GM19240 (cell line): Measurements from ENCODE around the gene TRPV5.

Source experiments
- DNase-seq: peaks from one replicate; pipeline ENCODE4 v3.0.0; 2011; ENCODE audit warnings: low spot score; ENCODE audit not compliant: insufficient read length

The TRPV5 gene

GRCh38 chr7:142872106-142872675 lies 61.4 kb downstream of the TRPV5 start:
- DNase-seq, result no peak

GRCh38 chr7:142871260-142872105 lies 62.1 kb downstream of the TRPV5 start:
- no peak for DNase-seq

- DNase-seq, result no peak
Observed at GRCh38 chr7:142870566-142871259, 62.8 kb downstream of the TRPV5 start.

GRCh38 chr7:142870147-142870559 lies 63.4 kb downstream of the TRPV5 start:
- DNase-seq, result no peak

DNA sequence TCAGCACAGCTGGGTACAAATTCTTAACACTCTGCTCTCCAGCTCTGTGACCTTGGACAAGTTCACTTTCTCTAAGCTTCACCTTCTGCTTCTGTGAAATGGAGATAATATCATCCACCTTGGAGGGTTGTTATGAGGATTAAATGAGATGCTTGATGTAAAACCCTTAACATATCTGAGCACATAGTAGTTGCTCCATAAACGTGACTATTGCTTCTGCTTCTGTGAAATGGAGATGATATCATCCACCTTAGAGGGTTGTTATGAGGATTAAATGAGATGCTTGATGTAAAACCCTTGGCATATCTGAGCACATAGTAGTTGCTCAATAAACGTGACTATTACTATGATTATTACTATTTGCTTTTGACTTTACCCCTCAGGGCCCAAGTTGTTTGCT lies 64.1 kb downstream of the TRPV5 start:
- no peak for DNase-seq

DNA sequence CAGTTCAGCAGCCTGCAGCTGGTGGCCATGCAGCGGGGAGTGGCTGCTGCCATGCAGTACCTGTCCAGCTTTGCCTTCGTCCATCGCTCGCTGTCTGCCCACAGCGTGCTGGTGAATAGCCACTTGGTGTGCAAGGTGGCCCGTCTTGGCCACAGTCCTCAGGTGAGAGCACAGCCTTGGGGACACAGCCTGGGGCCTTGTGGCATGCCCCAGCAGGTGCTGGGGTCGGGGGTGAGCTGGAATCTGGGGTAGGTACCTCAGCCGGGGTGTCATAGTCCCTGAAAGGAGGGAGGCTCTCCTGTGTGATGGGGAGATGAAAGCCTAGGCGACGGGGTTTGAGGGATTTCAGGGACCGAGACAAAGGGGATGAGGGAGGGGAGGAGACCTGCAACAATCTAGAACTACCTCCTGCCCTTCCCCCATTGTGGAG lies 64.5 kb downstream of the TRPV5 start:
- DNase-seq, result no peak

- DNase-seq, result no peak
Observed at GRCh38 chr7:142868188-142868985, 65.2 kb downstream of the TRPV5 start.

DNA sequence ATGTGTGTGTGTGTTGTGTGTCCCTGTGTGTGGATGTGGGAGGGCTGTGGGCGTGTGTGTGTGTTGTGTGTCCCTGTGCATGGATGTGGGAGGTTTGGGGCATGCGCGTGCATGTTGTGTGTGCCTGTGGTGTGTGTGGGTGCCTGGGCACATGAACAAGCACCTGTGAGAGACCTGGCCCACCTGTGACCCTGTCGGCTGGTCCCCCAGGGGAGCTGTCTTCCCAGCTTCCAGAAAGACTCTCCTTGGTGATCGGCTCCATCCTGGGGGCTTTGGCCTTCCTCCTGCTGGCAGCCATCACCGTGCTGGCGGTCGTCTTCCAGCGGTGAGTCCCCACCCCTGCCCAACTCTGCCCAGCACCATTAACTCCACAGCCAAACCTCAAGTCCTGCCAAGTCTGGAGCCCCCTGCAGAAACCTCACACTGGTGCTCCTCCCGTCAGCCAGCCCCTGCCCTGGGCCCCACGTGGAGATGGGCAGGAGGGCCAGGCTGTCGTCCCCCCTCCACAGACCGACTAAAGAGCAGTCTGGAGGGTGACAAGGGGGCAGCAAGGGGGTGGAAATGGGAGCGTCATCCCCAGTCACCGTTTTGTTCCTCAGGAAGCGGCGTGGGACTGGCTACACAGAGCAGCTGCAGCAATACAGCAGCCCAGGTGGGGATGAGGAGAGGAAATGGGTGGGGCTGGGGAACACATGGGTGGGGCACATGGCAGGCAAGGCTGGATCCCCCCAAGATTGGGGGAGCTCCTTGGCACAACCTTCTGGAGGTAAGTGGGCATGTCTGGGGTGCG lies 66.0 kb downstream of the TRPV5 start:
- DNase-seq, result no peak

- no peak for DNase-seq
Observed at GRCh38 chr7:142867097-142867378, 66.5 kb downstream of the TRPV5 start.

DNA sequence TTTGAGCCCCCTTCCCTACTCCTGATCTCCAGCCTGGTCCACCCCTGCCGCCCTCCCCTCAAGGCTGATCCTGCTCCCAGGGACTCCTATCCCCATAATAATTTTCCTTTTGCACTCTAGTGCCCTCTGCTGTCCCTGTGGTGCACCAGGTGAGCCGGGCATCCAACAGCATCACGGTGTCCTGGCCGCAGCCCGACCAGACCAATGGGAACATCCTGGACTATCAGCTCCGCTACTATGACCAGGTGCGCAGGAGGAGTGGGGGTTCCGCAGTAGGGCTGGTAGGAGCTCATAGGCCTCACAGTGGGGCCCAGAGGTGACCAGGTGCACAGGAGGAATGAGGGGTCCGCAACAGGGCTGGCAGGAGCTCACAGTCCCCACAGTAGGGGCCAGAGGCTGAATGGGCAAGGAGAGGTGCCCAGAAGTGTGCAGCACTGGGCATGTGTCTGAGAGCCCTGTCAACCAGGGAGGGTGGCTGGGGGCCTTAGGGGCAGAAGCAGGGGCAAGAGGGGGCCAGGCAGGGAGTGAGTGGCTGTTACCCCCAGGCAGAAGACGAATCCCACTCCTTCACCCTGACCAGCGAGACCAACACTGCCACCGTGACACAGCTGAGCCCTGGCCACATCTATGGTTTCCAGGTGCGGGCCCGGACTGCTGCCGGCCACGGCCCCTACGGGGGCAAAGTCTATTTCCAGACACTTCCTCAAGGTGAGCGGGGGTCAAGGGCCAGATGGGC lies 67.0 kb downstream of the TRPV5 start:
- no peak for DNase-seq

- DNase-seq, result no peak
Observed at GRCh38 chr7:142865766-142866165, 67.8 kb downstream of the TRPV5 start.

DNA sequence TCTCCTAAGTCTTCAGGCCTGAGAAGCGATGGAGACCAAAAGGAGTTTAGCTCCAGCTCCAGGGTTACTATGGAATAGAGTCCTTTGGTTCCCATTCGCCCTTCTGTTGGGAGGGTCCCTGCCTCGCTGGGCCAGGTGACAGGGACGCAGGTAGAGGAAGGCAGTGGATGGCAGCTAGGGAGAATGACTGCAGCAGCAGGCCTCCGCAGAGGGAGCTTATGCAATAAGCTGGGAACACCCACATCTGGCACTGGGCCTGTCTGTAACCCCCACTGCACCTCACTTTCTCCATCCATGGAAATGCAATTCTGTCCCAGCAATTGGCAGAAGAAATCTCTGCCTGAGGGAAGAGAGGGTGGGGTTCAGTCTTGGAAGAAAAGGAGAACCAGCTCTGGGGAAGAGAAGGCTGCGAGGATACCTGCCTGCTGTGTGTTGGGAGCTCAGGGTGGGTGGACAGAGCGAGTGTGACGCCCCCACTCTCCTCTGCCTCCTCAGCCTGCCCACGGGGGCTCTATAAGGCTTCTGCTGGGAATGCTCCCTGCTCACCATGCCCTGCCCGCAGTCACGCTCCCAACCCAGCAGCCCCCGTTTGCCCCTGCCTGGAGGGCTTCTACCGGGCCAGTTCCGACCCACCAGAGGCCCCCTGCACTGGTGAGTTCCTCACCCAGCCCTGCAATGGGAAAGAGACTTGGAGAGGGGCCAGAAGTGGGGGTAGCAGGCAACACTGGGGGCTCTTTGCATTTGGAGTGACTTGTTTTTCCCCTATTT lies 68.4 kb downstream of the TRPV5 start:
- no peak for DNase-seq

- no peak for DNase-seq
Observed at GRCh38 chr7:142863891-142864685, 69.5 kb downstream of the TRPV5 start.

- DNase-seq, result no peak
Observed at GRCh38 chr7:142862786-142863400, 70.7 kb downstream of the TRPV5 start.

DNA sequence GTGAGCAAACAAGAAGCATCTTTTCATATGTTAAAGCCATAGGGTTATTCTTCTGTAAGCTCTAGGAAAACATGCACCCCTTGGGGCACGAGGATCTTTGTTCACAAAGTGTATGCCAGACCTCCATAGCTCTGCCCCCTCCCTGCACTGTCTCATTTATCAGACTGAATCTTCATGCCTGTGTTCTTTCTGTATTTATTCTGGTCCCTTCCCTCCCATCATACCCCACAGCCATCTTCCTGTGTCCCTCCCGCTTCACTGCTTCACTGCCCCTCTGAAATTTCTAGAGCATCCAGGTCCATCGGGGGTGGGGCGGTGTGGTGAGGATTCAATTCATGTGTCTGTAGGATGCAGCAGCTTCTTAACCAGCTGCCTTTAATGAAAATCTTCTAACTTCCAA lies 71.2 kb downstream of the TRPV5 start:
- no peak for DNase-seq

DNA sequence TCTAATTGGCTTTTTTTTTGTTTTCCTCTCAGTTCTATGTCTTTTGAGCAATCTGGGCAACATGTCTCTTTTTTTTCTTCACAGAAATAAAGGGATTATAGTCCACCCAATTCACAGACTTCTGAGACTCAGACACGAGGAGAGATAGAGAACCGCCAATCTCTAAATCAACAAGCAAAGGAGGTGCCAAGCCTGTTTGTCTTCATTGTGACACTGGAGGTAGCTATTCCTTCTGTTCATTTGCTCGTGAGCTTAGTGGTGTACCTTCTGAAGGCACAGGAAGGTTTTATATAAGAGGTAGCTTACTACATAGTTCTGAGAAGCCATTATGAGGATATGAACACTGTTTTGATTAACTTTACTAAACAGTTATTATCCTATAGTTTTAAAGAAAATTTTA lies 72.6 kb downstream of the TRPV5 start:
- no peak for DNase-seq

DNA sequence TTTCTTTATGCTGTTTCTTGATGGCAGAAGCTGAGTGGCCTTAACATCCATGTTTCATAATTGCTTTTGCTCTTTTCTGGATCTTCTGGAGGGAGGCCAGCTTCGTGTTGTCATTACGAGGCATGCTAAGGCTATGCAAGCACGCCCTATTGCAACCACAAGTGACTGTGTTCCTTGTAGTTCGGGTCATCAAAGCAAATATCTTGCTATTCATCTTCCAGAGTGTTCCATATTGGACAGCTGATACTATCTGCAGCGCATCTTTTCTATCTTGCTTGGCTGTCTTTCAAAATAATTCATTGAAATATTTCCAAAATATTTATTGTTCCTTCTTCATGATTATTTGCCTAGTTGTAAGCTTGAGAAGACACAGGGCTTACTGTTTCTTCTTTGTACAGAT lies 73.7 kb downstream of the TRPV5 start:
- no peak for DNase-seq

DNA sequence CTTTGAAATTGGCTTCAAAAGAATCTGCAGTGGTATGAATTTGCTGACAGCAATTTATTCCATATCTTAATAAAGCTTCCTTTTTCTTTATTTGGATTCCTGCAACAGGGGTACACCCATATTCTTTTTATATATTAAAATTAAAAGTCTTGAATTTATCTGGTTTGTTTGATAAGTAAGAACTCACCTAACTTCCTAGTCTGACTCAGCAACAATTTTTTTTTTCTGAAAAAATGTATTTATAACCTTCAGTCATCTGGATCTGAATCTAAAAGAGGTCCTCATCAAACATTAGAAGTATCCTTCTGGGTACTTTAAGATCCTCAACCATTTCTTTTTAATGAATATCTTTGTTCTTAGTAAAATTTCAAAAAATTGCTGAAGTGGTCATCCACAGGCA lies 74.1 kb downstream of the TRPV5 start:
- no peak for DNase-seq
